HG02759 (cell line): Measurements from ENCODE around the gene SYNPO.

Source experiments
- ATAC-seq: cut with Tn5 transposase; IDR thresholded peaks from one replicate; pipeline ENCODE4 v1.9.1; 2021; ENCODE audit warnings: mild to moderate bottlenecking, moderate library complexity; ENCODE audit not compliant: unreplicated experiment

The SYNPO gene

DNA sequence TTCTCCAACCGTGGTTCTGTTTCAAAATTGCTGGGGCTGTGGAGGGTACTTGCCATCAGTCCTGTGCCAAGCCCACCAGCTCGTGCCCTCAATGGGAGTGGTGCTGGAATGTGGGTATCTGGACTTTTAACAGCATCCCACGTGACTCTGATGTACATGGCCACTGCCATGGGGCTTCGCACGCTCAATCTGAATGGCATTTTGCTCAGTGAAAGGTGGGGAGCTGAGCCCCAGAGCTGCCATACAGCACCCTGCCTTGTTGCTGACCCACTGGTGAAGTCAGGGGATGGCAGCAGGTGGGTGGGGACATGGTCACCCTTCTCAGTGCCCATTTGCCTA, 16.6 kb upstream of the SYNPO start:
- peak; percentile 1 for ATAC-seq

- ATAC-seq: peak; percentile 45
Measured at GRCh38 chr5:150624334-150625163, 15.9 kb upstream of the SYNPO start.

DNA sequence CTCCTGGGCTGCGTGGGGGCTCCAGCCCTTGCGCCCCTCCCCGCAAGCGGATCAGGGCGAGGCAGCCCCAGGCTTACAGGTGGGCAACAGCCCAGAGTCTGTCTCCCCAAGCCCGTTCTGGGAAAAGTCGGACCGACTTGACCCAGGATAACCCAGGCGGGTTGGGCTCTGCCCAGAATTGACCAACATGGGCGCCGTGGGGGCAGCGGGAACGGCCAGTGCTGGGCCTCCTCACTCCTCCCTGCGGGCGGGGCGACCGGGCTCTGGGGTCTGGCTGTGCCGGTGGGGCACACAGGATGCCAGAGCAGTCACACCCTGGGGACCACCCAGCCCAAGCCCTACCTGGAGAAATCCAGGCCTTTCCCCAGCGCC, 15.3 kb upstream of the SYNPO start:
- no peak for ATAC-seq

- peak; percentile 52 for ATAC-seq
Measured at GRCh38 chr5:150625831-150626746, 14.4 kb upstream of the SYNPO start.

DNA sequence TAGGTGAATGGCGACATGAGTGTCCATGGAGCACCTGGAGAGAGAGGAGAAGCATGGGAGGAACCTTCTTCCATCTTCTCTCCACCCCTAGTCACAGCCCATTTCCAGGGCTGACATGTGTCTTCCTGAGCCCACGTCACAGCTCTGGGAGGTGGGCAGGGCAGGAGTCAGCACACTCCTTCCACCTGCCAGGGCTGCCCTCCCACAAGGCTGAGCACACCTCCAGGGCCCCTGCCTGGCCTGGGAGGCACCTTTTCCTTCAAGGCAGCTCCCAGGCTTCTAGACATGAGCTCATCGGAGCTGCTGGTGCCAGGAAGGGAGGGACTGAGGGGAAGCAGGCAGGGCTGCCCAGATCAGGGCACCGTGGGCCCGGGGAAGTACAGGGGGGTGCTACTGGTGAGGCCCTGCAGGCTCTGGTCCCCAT, 13.6 kb upstream of the SYNPO start:
- ATAC-seq: no peak

DNA sequence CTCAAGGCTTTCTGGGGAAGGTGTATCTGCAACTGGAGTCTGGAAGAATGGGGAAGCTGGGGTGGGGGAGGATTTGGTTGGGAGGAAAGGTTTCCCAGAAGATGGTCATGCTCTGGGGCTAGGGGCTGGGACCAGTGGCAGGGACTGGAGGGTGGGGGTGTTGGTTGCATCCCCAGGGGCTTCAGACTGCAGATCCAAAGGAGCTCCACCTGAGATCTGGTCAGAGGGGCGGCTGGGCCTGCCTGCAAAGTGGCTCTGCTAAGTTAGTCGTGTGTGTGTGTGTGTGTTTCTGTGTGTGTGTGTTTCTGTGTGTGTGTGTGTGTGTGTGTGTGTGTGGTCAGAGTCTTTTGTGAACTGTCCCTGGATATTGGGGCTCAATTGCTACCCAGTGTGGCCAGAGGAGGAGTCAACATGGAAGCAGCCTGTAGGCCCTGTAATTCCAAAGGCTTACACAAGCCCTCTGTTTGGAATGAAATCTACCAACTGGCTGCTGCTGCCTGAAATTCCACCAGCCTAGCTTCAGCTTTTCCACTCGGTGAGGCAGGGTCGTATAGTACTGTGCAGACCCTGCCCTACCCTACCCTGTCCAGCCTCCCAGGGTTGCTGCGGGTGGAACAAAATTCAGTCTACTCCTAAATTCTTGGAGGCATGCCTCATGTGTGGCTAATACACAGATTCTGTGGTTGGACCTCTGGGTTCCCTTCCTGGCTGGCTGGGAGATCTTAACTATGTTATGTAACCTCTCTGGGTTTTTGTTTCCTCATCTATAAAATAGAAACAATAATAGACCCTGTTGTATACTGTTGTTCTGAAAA, 12.5 kb upstream of the SYNPO start:
- no peak for ATAC-seq

DNA sequence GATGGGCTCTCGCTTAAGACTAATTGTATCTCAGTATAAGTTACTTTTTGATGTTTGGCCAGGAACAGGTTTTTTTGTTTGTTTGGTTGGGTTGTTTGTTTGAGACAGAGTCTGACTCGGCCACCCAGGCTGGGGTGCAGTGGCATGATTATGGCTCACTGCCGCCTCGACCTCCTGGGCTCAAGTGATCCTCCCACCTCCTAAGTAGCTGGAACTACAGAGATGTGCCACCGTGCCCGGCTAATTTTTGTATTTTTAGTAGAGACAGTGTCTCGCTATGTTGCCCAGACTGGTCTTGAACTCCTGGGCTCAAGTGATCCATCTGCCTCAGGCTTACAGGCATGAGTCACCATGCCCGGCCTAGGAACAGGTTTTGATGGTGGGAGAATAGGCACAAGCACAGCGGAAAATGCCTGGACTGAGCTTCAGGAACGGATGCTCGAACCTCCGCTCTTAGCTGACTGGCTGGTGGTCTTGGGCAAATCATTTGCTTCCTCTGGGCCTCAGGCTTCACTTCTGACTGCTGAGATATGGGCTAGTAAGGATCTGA, 11.4 kb upstream of the SYNPO start:
- no peak for ATAC-seq

GRCh38 chr5:150630016-150630415, 10.4 kb upstream of the SYNPO start:
- ATAC-seq: no peak

- no peak for ATAC-seq
Measured at GRCh38 chr5:150630461-150631325, 9.8 kb upstream of the SYNPO start.

- ATAC-seq: no peak
Measured at GRCh38 chr5:150631326-150631701, 9.1 kb upstream of the SYNPO start.

DNA sequence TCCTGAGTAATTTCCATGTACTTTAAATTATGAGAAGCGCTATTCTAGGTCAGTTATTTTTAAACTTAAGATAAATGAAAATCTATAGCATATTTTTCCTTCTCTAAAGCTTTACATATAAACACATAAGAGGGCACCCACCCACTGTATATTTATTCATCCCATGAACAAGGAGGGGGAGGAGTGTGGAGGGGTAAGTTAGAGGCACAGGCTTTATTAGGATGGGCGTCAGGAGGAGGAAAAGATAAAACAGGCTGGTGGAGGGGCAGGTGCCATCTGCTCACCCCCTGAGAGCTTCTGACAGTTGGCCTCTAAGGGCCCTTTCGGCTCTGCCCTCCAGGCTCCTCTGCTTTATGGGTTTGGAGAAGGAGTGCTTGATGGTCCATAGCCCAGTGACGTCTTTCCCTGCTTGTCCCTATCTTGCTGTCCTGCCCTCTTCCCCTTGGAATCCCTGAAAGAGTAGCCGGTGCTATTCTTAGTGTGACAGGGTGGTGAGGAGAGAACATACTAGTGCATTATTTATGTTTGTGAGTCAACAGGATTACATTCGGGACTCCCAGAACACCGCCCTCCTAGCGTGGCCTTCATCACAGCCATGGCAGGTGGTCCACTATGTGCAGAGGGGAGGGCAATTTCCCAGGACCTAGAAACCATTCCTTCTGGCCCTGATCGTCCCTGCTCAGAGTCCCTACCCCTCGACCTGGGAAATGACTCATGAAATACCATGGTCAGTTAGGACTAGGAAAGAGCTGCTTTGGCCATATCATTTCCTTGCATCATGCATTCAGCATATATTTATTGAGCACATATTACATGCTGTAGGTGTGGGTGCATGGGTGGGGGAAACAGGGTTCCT, 7.9 kb upstream of the SYNPO start:
- ATAC-seq: no peak

DNA sequence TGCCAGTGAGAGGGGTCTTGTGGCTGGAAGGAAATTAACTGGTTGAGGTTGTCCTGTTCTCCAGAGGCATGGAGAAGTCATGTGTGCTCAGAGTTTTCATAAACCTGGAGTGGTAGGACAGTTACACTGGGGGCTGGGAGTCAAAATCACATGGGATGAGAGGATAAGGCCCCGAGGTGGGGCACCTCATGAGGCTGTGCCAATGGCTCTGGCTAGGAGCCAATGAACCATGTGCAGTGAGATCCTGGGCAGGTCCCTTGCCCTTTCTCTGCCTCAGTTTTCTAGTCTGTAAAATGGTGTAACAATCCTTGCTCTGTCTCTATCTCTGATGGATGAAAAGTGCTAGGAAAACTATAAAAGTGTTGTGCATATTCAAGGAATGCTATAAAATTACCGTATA, 7.0 kb upstream of the SYNPO start:
- no peak for ATAC-seq

DNA sequence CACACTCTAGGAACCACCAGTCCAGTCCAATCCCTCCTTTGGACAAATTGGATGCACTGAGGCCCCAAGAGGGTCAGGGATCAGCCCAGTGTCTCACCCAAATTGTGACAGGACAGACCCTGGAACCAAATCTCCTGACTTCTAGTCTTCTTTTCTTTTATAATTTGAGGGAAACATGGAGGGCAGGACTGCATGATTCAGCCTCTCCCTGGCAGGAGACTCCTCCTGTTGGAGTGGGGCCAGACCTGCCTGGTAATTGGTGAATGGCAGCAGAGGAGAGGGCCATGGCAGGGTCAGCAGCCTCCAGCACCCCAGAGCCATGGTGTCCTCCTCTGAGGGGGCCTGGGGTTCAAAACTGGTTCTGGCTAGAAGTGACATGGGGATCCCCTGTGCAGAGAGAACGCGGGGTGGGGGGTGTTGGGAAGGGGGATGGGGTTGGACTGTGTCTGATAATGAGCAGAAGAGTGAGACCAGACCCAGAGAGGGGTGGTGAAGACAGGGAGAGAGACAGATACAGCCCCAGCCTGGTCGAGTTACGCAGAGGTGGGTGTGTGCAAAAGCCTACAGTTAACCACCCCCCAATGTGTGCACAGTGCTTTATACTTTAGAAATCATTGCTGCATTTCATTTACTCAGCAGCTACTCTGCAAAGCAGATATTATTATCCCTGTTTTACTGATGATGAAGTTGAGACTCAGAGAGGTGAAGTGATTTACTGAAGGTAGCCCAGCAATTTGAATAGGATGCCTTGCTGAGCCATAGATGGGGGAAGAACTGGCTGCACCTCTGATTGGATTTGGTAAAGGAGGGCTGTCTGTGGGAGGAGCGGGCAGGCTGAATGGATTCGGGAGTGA, 3.8 kb upstream of the SYNPO start:
- no peak for ATAC-seq

- ATAC-seq: no peak
Measured at GRCh38 chr5:150637245-150638052, 3.0 kb upstream of the SYNPO start.

GRCh38 chr5:150638053-150638444, 2.4 kb upstream of the SYNPO start:
- ATAC-seq: no peak

GRCh38 chr5:150638488-150639376, 1.7 kb upstream of the SYNPO start:
- ATAC-seq: no peak

GRCh38 chr5:150639377-150639692, 1.1 kb upstream of the SYNPO start:
- no peak for ATAC-seq
